Activated CD8-positive, alpha-beta T cell treated with anti-CD3 and anti-CD28 coated beads for 36 hours (primary cell): Measurements from ENCODE around the gene XPO4. TPM values are rescaled to one million over a fixed set of nuclear protein-coding genes. Genes with fewer than 3 reads are reported as not detected.
"Not testable (repeated sequence)": the region's sequence is repeated elsewhere in the genome, so short reads cannot be mapped to it uniquely, and the experiment has no call there.

Experiments used
- ATAC-seq: fragments of 200-7000 bp; cut with Tn5 transposase; one replicate; pipeline ENCODE4 v1.10.0; 2021; ENCODE audit warnings: mild to moderate bottlenecking, moderate library complexity
- CTCF ChIA-PET: fragments of 350-600 bp; sonication (Branson Sonifier 250); formaldehyde crosslinking; loops from one replicate; lab custom pipeline; 2021; ENCODE audit warnings: antibody characterized with exemption; lab: Charles Lee
- POLR2A ChIA-PET: fragments of 350-600 bp; sonication (Branson Sonifier 250); formaldehyde crosslinking; loops from one replicate; lab custom pipeline; 2021; ENCODE audit warnings: antibody characterized with exemption; lab: Charles Lee
- DNase-seq: peaks from one replicate; pipeline ENCODE4 v3.0.0-alpha.2; 2020
- H3K27ac Mint-ChIP-seq: one replicate; pipeline ENCODE4 v1.8.0; 2021; ENCODE audit warnings: mild to moderate bottlenecking, mixed read lengths
- H3K27me3 Mint-ChIP-seq: one replicate; pipeline ENCODE4 v1.8.0; 2021; ENCODE audit warnings: mixed read lengths
- H3K36me3 Mint-ChIP-seq: one replicate; pipeline ENCODE4 v1.8.0; 2021; ENCODE audit warnings: low read depth, mixed read lengths
- H3K4me1 Mint-ChIP-seq: one replicate; pipeline ENCODE4 v1.8.0; 2021; ENCODE audit warnings: low read depth, mixed read lengths
- H3K4me3 Mint-ChIP-seq: one replicate; pipeline ENCODE4 v1.8.0; 2021; ENCODE audit warnings: mild to moderate bottlenecking, moderate library complexity, mixed read lengths
- H3K9me3 Mint-ChIP-seq: one replicate; pipeline ENCODE4 v1.8.0; 2021; ENCODE audit warnings: mixed read lengths
- CTCF ChIP-seq: fragments of 200-600 bp; IDR thresholded peaks from one replicate; pipeline ENCODE4 v1.8.0; 2022; ENCODE audit warnings: antibody characterized with exemption, mild to moderate bottlenecking
- intact Hi-C: fragments of 100-400 bp; cut with micrococcal nuclease; formaldehyde crosslinking; loops from one replicate; pipeline ENCODE4 v1.10.0; 2022
- total RNA-seq, 2 experiments: library from RNA; stranded (reverse); gene quantifications; one replicate each; pipeline ENCODE4 v1.2.3, GENCODE V29; 2021

Gene XPO4
- total RNA-seq, 2 experiments from 2014 or later: 26.6 to 28.0 TPM

GRCh38 chr13:20924758-20925394 lies 22.3 kb upstream of the XPO4 start:
- DNase-seq (peak; percentile 91), ATAC-seq (peak; percentile 58)
- ChIA-PET CTCF (interaction anchor here (0.5 to 6.2 kb wide), 26 partner anchors 8 to 749 kb away, joined by 3 to 49 read pairs (median 4); partner anchors contain the start of genes IL17D and XPO4), POLR2A (no interaction called here)
- intact Hi-C loops: loop anchor here (5.0 to 10.0 kb wide), 3 partner anchors 213 to 740 kb away; no protein-coding TSS in a partner anchor
- Mint-ChIP-seq H3K4me1 (no peaks in the 10 kb centered on the region), H3K27me3 (no peaks in the 10 kb centered on the region), H3K9me3 (no peaks in the 10 kb centered on the region), H3K36me3 (no peaks in the 10 kb centered on the region), H3K27ac (no peak overlapping the region), H3K4me3 (no peak overlapping the region)
- TF ChIP-seq CTCF: peak; percentile 90

- intact Hi-C loops: loop anchor here (5.0 to 10.0 kb wide), 2 partner anchors 211 to 738 kb away; no protein-coding TSS in a partner anchor
- no peak overlapping the region for H3K4me3 Mint-ChIP-seq
These were observed 20.7 kb upstream of the XPO4 start for GRCh38 chr13:20923272-20923671.

GRCh38 chr13:20921572-20921971 lies 19.0 kb upstream of the XPO4 start:
- Mint-ChIP-seq H3K4me3 (no peak overlapping the region), H3K4me1 (no peaks in the 10 kb centered on the region), H3K9me3 (no peaks in the 10 kb centered on the region), H3K27ac (no peak overlapping the region), H3K36me3 (no peaks in the 10 kb centered on the region), H3K27me3 (no peaks in the 10 kb centered on the region)
- intact Hi-C loops: loop anchor here (5.0 to 10.0 kb wide), 2 partner anchors 209 to 737 kb away; no protein-coding TSS in a partner anchor
- POLR2A ChIA-PET: interaction anchor here (1.6 kb wide), 1 partner anchor 19 kb away, joined by 4 read pairs; the partner anchor contains the start of gene XPO4
- DNase-seq (no peak), ATAC-seq (no peak)
- CTCF ChIA-PET: interaction anchor here (1.5 kb wide), 1 partner anchor 80 kb away, joined by 4 read pairs; no protein-coding TSS in a partner anchor
- no peak for TF ChIP-seq CTCF

More at GRCh38 chr13:20923272-20923671, 20.7 kb upstream of the XPO4 start:
- no peaks in the 10 kb centered on the region for H3K27me3 Mint-ChIP-seq
- no peaks in the 10 kb centered on the region for H3K9me3 Mint-ChIP-seq
- TF ChIP-seq CTCF: no peak
- ATAC-seq: no peak
- CTCF ChIA-PET: interaction anchor here (1.2 to 6.2 kb wide), 5 partner anchors 20 to 429 kb away, joined by 3 to 49 read pairs (median 11); partner anchors contain the start of gene IL17D
- no peak overlapping the region for H3K27ac Mint-ChIP-seq
- no peaks in the 10 kb centered on the region for H3K4me1 Mint-ChIP-seq
- POLR2A ChIA-PET: interaction anchor here (1.6 kb wide), 1 partner anchor 21 kb away, joined by 4 read pairs; the partner anchor contains the start of gene XPO4
- H3K36me3 Mint-ChIP-seq: no peaks in the 10 kb centered on the region
- DNase-seq: no peak

GRCh38 chr13:20915676-20916075 lies 13.1 kb upstream of the XPO4 start:
- H3K9me3 Mint-ChIP-seq, H3K27ac Mint-ChIP-seq, ATAC-seq, DNase-seq, H3K27me3 Mint-ChIP-seq, H3K4me3 Mint-ChIP-seq, H3K4me1 Mint-ChIP-seq, intact Hi-C loops, POLR2A ChIA-PET, H3K36me3 Mint-ChIP-seq: not testable (repeated sequence)
- CTCF ChIA-PET: interaction anchor here (1.1 kb wide), 1 partner anchor 9 kb away, joined by 4 read pairs; no protein-coding TSS in a partner anchor

GRCh38 chr13:20911037-20911436 lies 8.5 kb upstream of the XPO4 start:
- no peak overlapping the region for H3K4me3 Mint-ChIP-seq
- ATAC-seq (no peak), DNase-seq (no peak)
- TF ChIP-seq CTCF: no peak
- H3K9me3 Mint-ChIP-seq: peaks cover 2% of the 10 kb centered on the region
- no peaks in the 10 kb centered on the region for H3K36me3 Mint-ChIP-seq
- H3K27me3 Mint-ChIP-seq: no peaks in the 10 kb centered on the region
- no peaks in the 10 kb centered on the region for H3K4me1 Mint-ChIP-seq
- ChIA-PET POLR2A (no interaction called here), CTCF (interaction anchor here (0.8 kb wide), 1 partner anchor 15 kb away, joined by 3 read pairs; no protein-coding TSS in a partner anchor)
- H3K27ac Mint-ChIP-seq: no peak overlapping the region
- intact Hi-C loops: no loop called here
